HG03354 (cell line): ENCODE data around the gene EHBP1L1.
A peak's percentile ranks its signal among the peaks of the same experiment; 100 is the strongest.

Experiments
- ATAC-seq: cut with Tn5 transposase; IDR thresholded peaks from one replicate; pipeline ENCODE4 v1.9.1; 2021; ENCODE audit warnings: mild to moderate bottlenecking; ENCODE audit not compliant: unreplicated experiment, poor library complexity, severe bottlenecking

EHBP1L1 gene

DNA sequence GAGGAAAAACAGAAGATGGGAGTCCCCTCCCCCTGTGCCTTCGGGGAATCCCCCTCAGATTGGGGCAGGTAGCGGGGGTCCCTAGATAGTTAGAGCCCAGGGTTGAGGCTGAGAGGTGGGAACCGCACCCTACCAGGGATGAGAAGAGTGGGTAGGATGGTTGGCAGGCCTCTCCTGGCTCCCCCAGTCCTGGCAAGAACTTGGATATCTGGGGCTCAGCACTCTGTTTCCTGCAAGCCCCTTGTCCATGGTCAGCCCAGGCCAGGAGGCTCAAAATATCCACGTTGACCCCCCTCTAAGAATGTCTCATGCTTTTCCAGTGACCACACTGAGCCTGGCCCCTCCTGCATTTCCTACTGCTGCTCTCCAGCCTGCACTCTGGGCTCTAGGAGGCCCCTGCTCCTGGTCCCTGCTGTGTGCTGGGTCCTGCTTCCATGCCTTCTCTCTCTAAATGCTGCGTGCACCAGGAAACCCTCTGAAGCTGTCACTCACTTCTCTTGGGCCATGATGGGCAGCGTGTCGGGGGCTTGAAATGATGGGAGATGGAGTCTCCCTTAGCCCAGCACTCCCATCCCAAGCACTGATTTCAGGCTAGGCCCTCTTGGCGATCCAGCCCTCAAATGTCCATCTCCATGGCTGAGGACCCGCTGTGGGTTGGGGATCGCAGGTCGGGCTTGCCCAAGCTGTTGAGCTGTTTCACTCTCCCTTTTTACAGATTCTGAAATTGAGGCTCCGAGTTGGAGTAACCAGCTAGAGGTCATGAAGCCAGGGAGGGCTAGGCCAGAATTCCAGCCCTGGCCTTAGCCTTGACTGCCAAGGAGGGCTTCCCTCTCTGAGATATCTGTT lies 36.1 kb downstream of the EHBP1L1 start:
- ATAC-seq: no peak

GRCh38 chr11:65612691-65613090 lies 36.8 kb downstream of the EHBP1L1 start:
- no peak for ATAC-seq

DNA sequence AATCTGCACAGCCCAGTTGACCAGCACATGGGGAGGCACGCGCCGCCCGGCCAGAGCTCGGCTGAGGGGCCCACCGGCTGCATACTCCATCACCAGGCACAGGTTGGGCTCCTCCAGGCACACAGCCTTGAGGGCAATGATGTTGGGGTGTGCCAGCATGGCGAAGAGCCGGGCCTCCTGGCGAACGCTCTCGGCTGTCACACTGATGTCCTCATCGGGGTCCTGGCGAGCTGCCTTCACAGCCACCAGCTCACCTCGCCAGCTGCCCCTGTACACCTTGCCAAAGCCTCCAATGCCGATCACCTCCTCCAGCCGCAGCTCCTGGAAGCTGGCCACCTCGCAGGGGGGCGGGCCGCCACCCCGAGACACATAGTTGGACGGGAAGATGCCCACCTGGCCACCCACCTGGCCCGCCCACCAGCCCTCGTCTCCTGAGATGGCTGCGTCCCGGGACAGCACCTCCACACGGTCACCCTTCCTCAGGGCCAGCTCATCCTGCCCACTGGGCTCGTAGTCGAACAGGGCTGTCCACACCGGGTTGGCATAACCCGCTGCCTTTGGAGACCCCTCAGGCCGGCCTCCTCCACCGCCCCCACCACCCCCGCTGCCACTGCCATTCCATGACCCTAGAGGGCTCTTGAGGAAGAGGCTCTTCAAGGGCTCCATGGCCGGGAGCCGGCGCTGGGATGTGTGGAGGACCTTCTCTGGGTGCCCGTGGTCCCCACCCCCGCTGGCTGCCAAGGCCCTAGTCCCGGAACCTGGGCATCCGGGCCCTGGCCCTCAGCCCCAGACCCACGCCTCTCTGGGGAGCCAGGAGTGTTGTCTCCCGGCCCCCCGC lies 37.5 kb downstream of the EHBP1L1 start:
- ATAC-seq: no peak

- peak; percentile 80 for ATAC-seq
Observed at GRCh38 chr11:65615229-65615949, 39.5 kb downstream of the EHBP1L1 start, which contains the start of gene PCNX3. Gene PCNX3, plus strand, starts transcription at chr11:65615776. Its CDS starts 536 bp downstream, at chr11:65616312.

DNA sequence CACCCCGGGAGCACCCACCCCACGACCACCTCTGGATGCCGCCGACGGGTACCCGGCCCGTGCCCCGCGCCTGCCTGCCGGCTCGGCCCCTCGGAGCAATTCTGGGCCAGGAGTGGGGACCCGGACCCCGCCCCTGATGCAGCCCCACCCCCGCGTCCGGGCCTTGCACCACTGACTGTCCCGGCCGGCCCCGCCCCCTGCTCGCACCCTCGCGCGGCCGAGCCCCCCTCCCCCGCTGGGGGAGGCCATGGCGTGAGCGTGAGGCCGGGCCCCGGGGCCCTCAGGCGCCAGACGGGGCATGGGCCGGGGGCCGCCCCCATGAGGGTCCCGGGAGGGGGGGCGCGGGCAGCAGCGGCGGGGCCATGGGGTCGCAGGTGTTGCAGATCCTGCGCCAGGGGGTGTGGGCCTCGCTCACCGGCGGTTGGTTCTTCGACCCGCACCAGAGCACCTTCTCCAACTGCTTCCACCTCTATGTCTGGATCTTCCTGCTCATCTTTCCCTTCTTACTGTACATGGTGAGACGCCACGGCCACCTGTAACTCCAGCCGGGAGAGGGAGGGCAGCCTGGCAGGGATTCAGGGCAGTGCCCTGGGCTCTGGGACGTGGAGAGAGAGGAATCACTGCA lies 40.2 kb downstream of the EHBP1L1 start:
- ATAC-seq: peak; percentile 14

- no peak for ATAC-seq
Observed at GRCh38 chr11:65616575-65617001, 40.7 kb downstream of the EHBP1L1 start.

- no peak for ATAC-seq
Observed at GRCh38 chr11:65617136-65617850, 41.4 kb downstream of the EHBP1L1 start.

DNA sequence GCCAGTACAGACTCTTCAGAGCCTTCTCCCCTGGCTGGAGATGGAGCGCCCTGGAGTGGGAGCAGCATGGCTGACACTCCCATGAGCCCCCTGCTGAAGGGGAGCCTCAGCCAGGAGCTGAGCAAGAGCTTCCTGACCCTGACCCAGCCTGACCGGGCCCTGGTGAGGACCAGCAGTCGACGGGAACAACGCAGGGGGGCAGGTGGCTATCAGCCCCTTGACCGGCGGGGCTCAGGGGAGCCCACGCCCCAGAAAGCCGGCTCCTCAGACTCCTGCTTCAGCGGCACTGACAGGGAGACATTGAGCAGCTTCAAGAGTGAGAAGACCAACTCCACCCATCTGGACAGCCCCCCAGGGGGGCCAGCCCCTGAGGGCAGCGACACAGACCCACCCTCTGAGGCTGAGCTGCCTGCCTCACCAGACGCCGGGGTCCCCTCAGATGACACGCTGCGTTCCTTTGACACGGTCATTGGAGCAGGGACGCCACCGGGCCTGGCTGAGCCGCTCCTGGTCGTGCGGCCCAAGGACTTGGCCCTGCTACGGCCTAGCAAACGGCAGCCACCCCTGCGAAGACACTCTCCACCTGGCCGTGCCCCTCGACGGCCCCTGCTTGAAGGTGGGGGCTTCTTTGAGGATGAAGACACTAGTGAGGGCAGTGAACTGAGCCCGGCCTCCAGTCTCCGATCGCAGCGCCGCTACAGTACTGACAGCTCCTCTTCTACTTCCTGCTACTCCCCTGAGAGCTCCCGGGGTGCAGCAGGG lies 42.3 kb downstream of the EHBP1L1 start:
- no peak for ATAC-seq

DNA sequence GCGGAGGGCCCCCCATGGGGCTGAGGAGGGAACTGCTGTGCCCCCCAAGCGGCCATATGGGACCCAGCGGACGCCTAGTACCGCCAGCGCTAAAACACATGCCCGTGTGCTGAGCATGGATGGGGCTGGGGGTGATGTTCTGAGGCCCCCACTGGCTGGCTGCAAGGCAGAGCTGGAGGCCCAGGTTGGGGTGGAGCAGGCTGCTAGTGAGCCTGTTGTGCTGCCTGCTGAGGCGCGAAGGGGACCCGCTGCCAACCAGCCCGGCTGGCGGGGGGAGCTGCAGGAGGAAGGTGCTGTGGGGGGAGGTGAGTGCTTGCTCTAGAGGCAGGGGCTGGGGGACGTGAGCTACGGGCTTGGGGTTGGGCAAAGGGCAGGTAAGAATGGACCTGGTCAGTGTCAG lies 42.9 kb downstream of the EHBP1L1 start:
- ATAC-seq: no peak

DNA sequence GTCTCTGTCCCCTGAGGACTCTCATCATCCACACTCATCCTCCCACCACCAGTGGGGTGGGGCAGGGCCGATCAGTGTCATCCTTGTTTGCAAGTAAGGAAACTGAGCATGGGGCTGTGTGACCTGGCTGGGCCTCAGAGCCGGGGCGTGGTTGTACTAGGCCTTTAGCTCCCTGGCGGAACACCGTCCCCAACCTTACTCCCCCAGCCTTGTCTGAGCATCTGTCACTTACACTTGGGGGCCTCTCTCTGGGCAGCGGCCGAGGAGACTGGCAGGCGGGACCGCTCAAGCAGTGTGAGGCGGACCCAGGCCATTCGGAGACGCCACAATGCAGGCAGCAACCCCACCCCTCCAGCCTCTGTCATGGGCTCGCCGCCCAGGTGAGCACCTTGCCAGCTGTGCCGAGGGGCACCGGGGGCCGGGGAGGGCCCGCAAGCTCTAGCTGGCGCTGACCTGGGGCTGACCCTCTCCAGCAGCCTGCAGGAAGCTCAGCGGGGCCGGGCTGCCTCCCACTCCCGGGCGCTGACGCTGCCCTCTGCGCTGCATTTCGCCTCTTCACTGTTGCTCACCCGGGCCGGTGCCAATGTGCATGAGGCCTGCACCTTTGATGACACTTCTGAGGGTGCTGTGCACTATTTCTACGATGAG lies 43.6 kb downstream of the EHBP1L1 start:
- ATAC-seq: no peak

DNA sequence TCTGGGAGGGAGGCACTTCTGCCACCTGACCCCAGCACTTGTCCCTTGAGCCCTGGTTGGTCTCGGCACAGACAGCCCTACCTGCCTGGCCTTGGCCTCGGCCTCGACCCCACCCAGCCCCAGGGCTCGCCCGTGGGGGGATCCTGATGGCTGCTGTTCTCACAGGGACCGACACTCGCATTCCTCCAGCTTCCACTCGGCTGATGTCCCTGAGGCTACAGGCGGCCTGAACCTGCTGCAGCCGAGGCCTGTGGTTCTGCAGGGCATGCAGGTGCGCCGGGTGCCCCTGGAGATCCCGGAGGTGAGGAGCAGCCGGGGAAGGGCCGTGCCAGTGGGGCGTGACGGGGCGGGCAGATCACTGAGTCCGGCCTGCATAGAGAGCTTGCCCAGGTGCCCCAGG lies 44.8 kb downstream of the EHBP1L1 start:
- no peak for ATAC-seq

DNA sequence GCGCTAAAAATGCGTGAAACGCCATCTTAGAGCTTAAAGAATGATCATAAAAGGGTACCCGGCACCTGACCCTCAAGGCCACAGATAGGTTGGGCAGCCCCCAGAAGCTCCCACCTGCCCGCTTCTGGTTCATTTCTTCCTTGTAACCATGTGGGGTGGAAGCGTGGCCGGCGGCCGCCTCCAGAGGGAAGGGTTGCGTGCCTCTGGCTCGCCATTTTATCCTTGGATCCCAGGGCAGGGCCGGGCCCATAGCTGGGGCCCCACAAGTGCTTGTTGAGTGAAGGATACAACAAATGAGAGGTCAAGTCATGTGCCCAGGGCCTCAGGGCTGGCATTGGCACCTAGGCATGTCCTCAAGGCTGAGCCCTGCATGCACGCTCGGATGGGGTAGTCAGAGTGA lies 45.6 kb downstream of the EHBP1L1 start:
- no peak for ATAC-seq

DNA sequence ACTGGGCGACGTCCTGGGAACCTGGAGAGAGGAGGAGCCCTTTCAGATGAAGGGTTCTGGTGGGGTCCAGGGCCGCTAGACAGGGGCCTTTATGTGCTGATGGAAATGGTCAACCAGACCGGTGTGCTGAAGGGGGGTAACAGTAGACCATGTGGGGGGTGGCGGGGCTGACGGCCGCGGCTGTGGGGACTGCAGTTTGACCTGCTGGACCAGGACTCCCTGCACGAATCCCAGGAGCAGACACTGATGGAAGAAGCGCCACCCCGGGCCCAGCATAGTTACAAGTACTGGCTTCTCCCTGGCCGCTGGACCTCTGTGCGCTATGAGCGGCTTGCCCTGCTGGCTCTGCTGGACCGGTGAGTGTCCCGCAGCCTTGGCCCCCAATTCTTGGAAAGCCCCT lies 46.2 kb downstream of the EHBP1L1 start:
- ATAC-seq: no peak

DNA sequence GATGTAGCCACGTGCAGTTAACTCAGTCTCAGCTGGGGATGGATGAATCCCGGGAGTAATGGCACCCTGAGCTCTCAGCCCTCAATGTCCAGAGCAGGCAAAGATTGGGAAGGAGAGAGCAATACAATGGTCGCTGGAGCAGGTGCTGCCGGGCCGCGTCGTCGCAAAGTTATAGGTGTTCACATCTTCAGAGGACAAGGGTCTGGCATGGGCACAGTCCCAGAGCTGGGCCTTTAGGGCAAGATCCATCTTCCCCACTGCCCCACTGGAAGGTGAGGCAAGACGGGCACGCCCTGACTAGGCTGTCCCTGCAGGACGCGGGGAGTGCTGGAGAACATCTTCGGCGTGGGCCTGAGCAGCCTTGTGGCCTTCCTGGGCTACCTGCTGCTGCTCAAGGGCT lies 47.3 kb downstream of the EHBP1L1 start:
- ATAC-seq: no peak

DNA sequence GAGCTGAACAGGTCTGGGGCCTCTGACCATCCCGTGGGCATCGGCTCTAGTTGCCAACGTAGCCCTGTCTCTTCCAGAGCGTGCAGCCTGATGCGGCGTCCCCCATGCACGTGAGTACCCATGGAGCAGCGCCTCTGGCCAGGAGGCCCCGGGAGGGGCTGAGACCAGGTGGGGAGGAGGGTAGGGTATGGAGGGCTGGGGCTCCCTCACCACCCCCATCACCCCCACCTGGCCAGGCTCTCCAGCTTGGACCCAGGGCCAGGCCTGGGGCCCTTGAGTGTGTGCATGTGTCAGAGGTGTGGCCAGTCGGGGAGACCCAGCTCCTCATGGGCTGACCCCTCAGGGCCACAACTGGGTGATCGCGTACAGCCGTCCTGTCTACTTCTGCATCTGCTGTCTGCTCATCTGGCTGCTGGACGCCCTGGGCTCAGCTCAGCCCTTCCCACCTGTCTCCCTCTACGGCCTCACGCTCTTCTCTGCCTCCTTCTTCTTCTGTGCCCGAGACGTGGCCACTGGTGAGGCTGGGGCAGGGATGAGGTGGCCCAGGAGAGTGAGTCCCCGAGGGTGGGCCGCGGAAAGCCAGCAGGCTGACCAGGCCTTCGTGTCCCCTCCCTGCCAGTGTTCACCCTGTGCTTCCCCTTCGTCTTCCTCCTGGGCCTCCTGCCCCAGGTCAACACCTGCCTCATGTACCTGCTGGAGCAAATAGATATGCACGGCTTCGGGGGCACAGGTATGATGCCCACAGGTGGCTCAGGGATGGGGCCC lies 48.2 kb downstream of the EHBP1L1 start:
- ATAC-seq: no peak

DNA sequence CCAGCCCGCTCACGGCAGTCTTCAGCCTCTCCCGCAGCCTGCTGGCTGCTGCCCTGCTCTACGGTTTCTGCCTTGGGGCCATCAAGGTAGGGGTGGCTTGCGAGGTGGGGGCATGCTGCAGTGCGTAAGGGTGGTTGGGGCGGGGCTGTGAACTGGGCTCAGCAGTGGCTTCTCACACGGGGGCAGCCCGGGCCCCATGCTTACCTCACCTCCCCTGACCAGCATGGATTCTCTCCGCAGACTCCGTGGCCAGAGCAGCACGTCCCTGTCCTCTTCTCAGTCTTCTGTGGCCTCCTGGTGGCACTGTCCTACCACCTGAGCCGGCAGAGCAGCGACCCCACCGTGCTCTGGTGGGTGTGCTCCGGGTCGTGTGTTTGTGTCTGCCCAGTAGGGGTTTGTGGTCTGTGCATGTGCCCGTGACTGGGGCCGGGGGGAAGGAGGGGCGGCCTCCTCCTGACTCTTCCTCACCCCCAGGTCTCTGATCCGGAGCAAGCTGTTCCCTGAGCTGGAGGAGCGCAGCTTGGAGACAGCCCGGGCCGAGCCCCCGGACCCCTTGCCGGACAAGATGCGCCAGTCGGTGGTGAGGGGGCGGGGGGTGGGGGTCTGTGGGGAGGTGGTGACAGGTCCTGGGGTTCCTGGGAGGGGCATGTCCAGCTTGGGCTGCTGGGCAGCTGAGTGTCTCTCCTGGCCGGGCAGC lies 49.2 kb downstream of the EHBP1L1 start:
- ATAC-seq: no peak
